Measurements from ENCODE around the gene P3R3URF. TPM values are rescaled to one million over a fixed set of nuclear protein-coding genes. Genes with fewer than 3 reads are reported as not detected.

Gene P3R3URF
- total and polyA plus RNA-seq, 10 donors: not detected

GRCh38 chr1:46172321-46172720, 4.0 kb downstream of the P3R3URF start:
- DNase-seq: no peak
- no peak overlapping the region for H3K27ac ChIP-seq

GRCh38 chr1:46171871-46172270, 4.4 kb downstream of the P3R3URF start:
- Histone ChIP-seq H3K27ac (peak overlapping the region in 5 of 8 donors; percentile 14 to 53 (median 37)), H3K4me3 (no peak overlapping the region), H3K4me1 (peaks cover 9 to 71% (median 42%) of the 10 kb centered on the region in 6 donors), H3K36me3 (no peaks in the 10 kb centered on the region), H3K27me3 (replicated peaks in 1 of 7) (peaks cover 0 to 5% (median 0%) of the 10 kb centered on the region in 7 donors), H3K9me3 (no peaks in the 10 kb centered on the region)
- TF ChIP-seq POLR2A (IDR thresholded peaks at IDR 0.05): no peak
- no peak for TF ChIP-seq POLR2AphosphoS5 (IDR thresholded peaks at IDR 0.05)
- no peak for TF ChIP-seq CTCF (IDR thresholded peaks at IDR 0.05 in 8 of 11, conservative IDR thresholded peaks at IDR 0.05 in 3 of 11)
- intact Hi-C loops (cut with DNase I; ENCODE audit: low total_unique reads): no loop called here
- WGBS, 5 donors: 57 to 81% (median 70%) methylated on average over 4 to 6 of the region's 6 CpGs
- no peak for DNase-seq

More at GRCh38 chr1:46172321-46172720, 4.0 kb downstream of the P3R3URF start:
- Histone ChIP-seq H3K4me1 (peaks cover 4 to 67% (median 38%) of the 10 kb centered on the region in 6 donors), H3K36me3 (no peaks in the 10 kb centered on the region), H3K27me3 (replicated peaks in 1 of 7) (peaks cover 0 to 2% (median 0%) of the 10 kb centered on the region in 7 donors), H3K4me3 (no peak overlapping the region), H3K9me3 (no peaks in the 10 kb centered on the region)
- TF ChIP-seq POLR2A (IDR thresholded peaks at IDR 0.05) (no peak), POLR2AphosphoS5 (IDR thresholded peaks at IDR 0.05) (no peak), CTCF (IDR thresholded peaks at IDR 0.05 in 8 of 11, conservative IDR thresholded peaks at IDR 0.05 in 3 of 11) (no peak)
- intact Hi-C loops (cut with DNase I; ENCODE audit: low total_unique reads): no loop called here
- 76 to 98% (median 95%) methylated on average over 4 of the region's 4 CpGs for WGBS, 5 donors

- intact Hi-C loops (cut with DNase I; ENCODE audit: low total_unique reads): no loop called here
- TF ChIP-seq POLR2AphosphoS5 (IDR thresholded peaks at IDR 0.05) (peak in 2 of 3 donors; percentile 25 to 42), POLR2A (IDR thresholded peaks at IDR 0.05) (no peak)
- no peak for DNase-seq
- 71 to 82% (median 75%) methylated on average over 8 of the region's 8 CpGs for WGBS, 5 donors
- Histone ChIP-seq H3K9me3 (no peaks in the 10 kb centered on the region), H3K27me3 (replicated peaks in 1 of 7) (peaks cover 0 to 11% (median 0%) of the 10 kb centered on the region in 7 donors), H3K36me3 (no peaks in the 10 kb centered on the region), H3K4me1 (peaks cover 12 to 76% (median 48%) of the 10 kb centered on the region in 6 donors), H3K27ac (peak overlapping the region in 5 of 8 donors; percentile 14 to 53 (median 37)), H3K4me3 (no peak overlapping the region)
These were observed 4.9 kb downstream of the P3R3URF start for GRCh38 chr1:46171351-46171750.

- Histone ChIP-seq H3K9me3 (no peaks in the 10 kb centered on the region), H3K4me1 (peaks cover 14 to 76% (median 53%) of the 10 kb centered on the region in 6 donors), H3K27ac (peak overlapping the region in 2 of 8 donors; percentile 4 to 21), H3K4me3 (no peak overlapping the region), H3K27me3 (replicated peaks in 1 of 7) (peaks cover 0 to 11% (median 0%) of the 10 kb centered on the region in 7 donors), H3K36me3 (no peaks in the 10 kb centered on the region)
- TF ChIP-seq POLR2A (IDR thresholded peaks at IDR 0.05) (no peak), CTCF (IDR thresholded peaks at IDR 0.05 in 8 of 11, conservative IDR thresholded peaks at IDR 0.05 in 3 of 11) (no peak), POLR2AphosphoS5 (IDR thresholded peaks at IDR 0.05) (no peak)
- DNase-seq: no peak
- intact Hi-C loops (cut with DNase I; ENCODE audit: low total_unique reads): no loop called here
- 74 to 100% (median 94%) methylated on average over 3 of the region's 3 CpGs for WGBS, 5 donors
These were observed 6.4 kb downstream of the P3R3URF start for GRCh38 chr1:46169811-46170454.
